ENCODE data around the gene RAVER1.

RAVER1 gene

GRCh38 chr19:10293637-10294367, 39.5 kb downstream of the RAVER1 start:
- DNase-seq = no peak
- Mint-ChIP-seq H3K36me3 (peaks cover 17% of the 10 kb centered on the region), H3K4me1 (peaks cover 59% of the 10 kb centered on the region), H3K9me3 (peaks cover 2% of the 10 kb centered on the region), H3K4me3 (no peak overlapping the region), H3K27me3 (peaks cover 100% of the 10 kb centered on the region), H3K27ac (peak overlapping the region; percentile 88)
- CTCF ChIA-PET = interaction anchor here (1.9 kb wide), 1 partner anchor 35 kb away, joined by 5 read pairs; no protein-coding TSS in a partner anchor

DNA sequence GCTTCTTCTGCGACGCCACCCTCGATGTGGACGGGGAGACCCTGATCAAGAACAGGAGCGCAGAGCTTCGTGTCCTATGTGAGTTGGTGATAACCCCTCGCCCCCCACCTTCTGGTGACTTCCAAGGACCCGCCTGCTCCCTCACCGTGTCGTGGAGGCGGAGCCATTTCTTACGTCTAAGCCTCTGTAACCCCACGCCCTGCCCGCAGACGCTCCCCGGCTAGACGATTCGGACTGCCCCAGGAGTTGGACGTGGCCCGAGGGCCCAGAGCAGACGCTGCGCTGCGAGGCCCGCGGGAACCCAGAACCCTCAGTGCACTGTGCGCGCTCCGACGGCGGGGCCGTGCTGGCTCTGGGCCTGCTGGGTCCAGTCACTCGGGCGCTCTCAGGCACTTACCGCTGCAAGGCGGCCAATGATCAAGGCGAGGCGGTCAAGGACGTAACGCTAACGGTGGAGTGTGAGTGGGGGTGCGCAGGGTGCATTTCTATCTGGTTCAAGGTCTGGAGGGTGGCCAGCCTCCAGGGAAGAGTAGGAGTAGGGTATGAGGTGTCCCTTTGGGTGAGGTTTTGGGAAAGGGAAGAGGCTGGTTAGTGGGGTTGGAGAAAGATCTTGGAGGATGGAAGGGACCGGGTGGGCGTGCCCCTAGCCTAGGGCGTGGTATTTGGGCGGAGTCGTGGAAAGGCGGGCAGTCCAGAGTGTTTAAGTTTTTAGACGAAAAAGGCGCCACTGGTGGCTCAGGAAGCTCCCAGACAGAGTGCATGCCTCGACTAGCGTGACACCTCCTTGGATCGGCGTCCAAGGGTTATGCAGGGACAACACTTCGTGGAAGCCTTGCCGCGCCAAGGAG, 40.3 kb downstream of the RAVER1 start:
- Mint-ChIP-seq H3K27me3 (peaks cover 100% of the 10 kb centered on the region), H3K36me3 (peaks cover 17% of the 10 kb centered on the region), H3K9me3 (peaks cover 2% of the 10 kb centered on the region), H3K27ac (peak overlapping the region; percentile 88), H3K4me1 (peaks cover 65% of the 10 kb centered on the region), H3K4me3 (peak overlapping the region; percentile 52)
- CTCF ChIA-PET = interaction anchor here (1.8 to 2.2 kb wide), 2 partner anchors 23 to 33 kb away, joined by 9 to 20 read pairs; partner anchors contain the start of gene ICAM1
- no peak for DNase-seq

DNA sequence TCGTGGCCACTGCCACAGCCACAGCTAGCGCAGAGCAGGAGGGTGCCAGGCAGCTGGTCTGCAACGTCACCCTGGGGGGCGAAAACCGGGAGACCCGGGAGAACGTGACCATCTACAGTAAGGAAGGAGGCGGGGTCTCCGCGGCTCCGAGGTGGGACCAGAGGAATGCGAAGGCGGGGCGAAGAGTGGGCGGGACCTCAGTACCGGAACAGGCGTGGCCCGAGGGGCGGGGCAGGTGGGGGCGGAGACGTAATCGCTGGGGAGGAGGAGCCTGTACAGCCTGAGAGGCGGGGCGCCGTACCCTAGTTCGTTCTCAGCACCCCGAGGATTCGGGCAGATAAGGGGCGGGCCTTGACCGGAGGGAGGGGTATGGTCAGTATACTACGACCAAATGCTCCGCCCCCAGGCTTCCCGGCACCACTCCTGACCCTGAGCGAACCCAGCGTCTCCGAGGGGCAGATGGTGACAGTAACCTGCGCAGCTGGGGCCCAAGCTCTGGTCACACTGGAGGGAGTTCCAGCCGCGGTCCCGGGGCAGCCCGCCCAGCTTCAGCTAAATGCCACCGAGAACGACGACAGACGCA, 41.0 kb downstream of the RAVER1 start:
- Mint-ChIP-seq H3K27me3 (peaks cover 100% of the 10 kb centered on the region), H3K27ac (peak overlapping the region; percentile 68), H3K9me3 (peaks cover 2% of the 10 kb centered on the region), H3K36me3 (peaks cover 18% of the 10 kb centered on the region), H3K4me1 (peaks cover 72% of the 10 kb centered on the region), H3K4me3 (peak overlapping the region; percentile 54)
- CTCF ChIA-PET = interaction anchor here (0.6 to 2.2 kb wide), 4 partner anchors 22 to 96 kb away, joined by 3 to 20 read pairs (median 7); partner anchors contain the start of gene ICAM1
- DNase-seq = peak; percentile 75

GRCh38 chr19:10291554-10292205, 41.6 kb downstream of the RAVER1 start:
- Mint-ChIP-seq H3K36me3 (peaks cover 19% of the 10 kb centered on the region), H3K4me1 (peaks cover 77% of the 10 kb centered on the region), H3K9me3 (peaks cover 2% of the 10 kb centered on the region), H3K27ac (peak overlapping the region; percentile 68), H3K27me3 (peaks cover 100% of the 10 kb centered on the region), H3K4me3 (peak overlapping the region; percentile 68)
- no peak for DNase-seq
- CTCF ChIA-PET = interaction anchor here (0.6 to 2.2 kb wide), 5 partner anchors 21 to 126 kb away, joined by 3 to 20 read pairs (median 5); partner anchors contain the start of gene ICAM1

- Mint-ChIP-seq H3K36me3 (peaks cover 24% of the 10 kb centered on the region), H3K27ac (peak overlapping the region; percentile 76), H3K4me3 (peak overlapping the region; percentile 68), H3K27me3 (peaks cover 97% of the 10 kb centered on the region), H3K9me3 (peaks cover 2% of the 10 kb centered on the region), H3K4me1 (peaks cover 82% of the 10 kb centered on the region)
- DNase-seq = peak; percentile 74
- CTCF ChIA-PET = interaction anchor here (0.5 to 2.2 kb wide), 5 partner anchors 21 to 265 kb away, joined by 3 to 20 read pairs (median 5); partner anchors contain the start of gene ICAM1
Measured at GRCh38 chr19:10290876-10291553, 42.3 kb downstream of the RAVER1 start.

GRCh38 chr19:10290357-10290875, 42.9 kb downstream of the RAVER1 start:
- H3K27me3 Mint-ChIP-seq = peaks cover 91% of the 10 kb centered on the region
- peaks cover 82% of the 10 kb centered on the region for H3K4me1 Mint-ChIP-seq
- CTCF ChIA-PET = interaction anchor here (0.5 to 2.0 kb wide), 3 partner anchors 20 to 265 kb away, joined by 3 to 18 read pairs (median 5); partner anchors contain the start of gene ICAM1
- peaks cover 28% of the 10 kb centered on the region for H3K36me3 Mint-ChIP-seq
- peak overlapping the region; percentile 76 for H3K27ac Mint-ChIP-seq
- DNase-seq = peak; percentile 33
- H3K4me3 Mint-ChIP-seq = peak overlapping the region; percentile 68
- H3K9me3 Mint-ChIP-seq = peaks cover 2% of the 10 kb centered on the region

GRCh38 chr19:10289836-10290356, 43.4 kb downstream of the RAVER1 start, which contains the start of gene ICAM5:
TSS of gene ICAM5 (plus strand) at chr19:10289952. CDS start at chr19:10290044, 92 bp downstream.
- Mint-ChIP-seq H3K36me3 (peaks cover 33% of the 10 kb centered on the region), H3K27me3 (peaks cover 86% of the 10 kb centered on the region), H3K9me3 (peaks cover 2% of the 10 kb centered on the region), H3K27ac (peak within 1 kb of the TSS; percentile 76), H3K4me3 (peak within 1 kb of the TSS; percentile 68), H3K4me1 (peaks cover 85% of the 10 kb centered on the region)
- CTCF ChIA-PET = interaction anchor here (1.3 to 2.0 kb wide), 4 partner anchors 19 to 131 kb away, joined by 3 to 18 read pairs (median 6); partner anchors contain the start of genes ICAM1 and PDE4A
- DNase-seq = peak; percentile 52

GRCh38 chr19:10289167-10289835, 44.0 kb downstream of the RAVER1 start:
- Mint-ChIP-seq H3K27me3 (peaks cover 80% of the 10 kb centered on the region), H3K27ac (no peak overlapping the region), H3K36me3 (peaks cover 39% of the 10 kb centered on the region), H3K4me3 (peak overlapping the region; percentile 59), H3K4me1 (peaks cover 80% of the 10 kb centered on the region), H3K9me3 (peaks cover 2% of the 10 kb centered on the region)
- CTCF ChIA-PET = interaction anchor here (0.8 to 2.0 kb wide), 6 partner anchors 19 to 131 kb away, joined by 3 to 18 read pairs (median 4); partner anchors contain the start of genes ICAM1 and PDE4A
- DNase-seq = peak; percentile 74

- Mint-ChIP-seq H3K4me3 (peak overlapping the region; percentile 59), H3K27ac (no peak overlapping the region), H3K27me3 (peaks cover 74% of the 10 kb centered on the region), H3K9me3 (peaks cover 2% of the 10 kb centered on the region), H3K36me3 (peaks cover 44% of the 10 kb centered on the region), H3K4me1 (peaks cover 79% of the 10 kb centered on the region)
- peak; percentile 56 for DNase-seq
- CTCF ChIA-PET = interaction anchor here (0.8 to 2.0 kb wide), 7 partner anchors 18 to 132 kb away, joined by 3 to 18 read pairs (median 4); partner anchors contain the start of genes ICAM1 and PDE4A
Measured at GRCh38 chr19:10288662-10289166, 44.6 kb downstream of the RAVER1 start.

DNA sequence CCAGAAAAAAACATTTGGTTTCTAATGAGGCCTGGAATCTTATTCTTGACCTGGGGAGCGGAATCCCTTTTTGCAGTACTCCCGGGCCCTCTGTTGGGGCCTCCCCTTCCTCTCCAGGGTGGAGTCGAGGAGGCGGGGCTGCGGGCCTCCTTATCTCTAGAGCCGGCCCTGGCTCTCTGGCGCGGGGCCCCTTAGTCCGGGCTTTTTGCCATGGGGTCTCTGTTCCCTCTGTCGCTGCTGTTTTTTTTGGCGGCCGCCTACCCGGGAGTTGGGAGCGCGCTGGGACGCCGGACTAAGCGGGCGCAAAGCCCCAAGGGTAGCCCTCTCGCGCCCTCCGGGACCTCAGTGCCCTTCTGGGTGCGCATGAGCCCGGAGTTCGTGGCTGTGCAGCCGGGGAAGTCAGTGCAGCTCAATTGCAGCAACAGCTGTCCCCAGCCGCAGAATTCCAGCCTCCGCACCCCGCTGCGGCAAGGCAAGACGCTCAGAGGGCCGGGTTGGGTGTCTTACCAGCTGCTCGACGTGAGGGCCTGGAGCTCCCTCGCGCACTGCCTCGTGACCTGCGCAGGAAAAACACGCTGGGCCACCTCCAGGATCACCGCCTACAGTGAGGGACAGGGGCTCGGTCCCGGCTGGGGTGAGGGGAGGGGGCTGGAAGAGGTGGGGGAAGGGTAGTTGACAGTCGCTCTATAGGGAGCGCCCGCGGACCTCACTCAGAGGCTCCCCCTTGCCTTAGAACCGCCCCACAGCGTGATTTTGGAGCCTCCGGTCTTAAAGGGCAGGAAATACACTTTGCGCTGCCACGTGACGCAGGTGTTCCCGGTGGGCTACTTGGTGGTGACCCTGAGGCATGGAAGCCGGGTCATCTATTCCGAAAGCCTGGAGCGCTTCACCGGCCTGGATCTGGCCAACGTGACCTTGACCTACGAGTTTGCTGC, 46.3 kb downstream of the RAVER1 start, which contains the start of gene ICAM4:
Gene ICAM4 (plus strand): TSS at position 153 of the 935 bp plus-strand sequence. CDS start 58 bp downstream, at position 211.
- peaks cover 58% of the 10 kb centered on the region for H3K27me3 Mint-ChIP-seq
- no peaks in the 10 kb centered on the region for H3K9me3 Mint-ChIP-seq
- peaks cover 65% of the 10 kb centered on the region for H3K4me1 Mint-ChIP-seq
- CTCF ChIA-PET = interaction anchor here (0.6 to 2.5 kb wide), 6 partner anchors 10 to 224 kb away, joined by 3 to 15 read pairs (median 3); partner anchors contain the start of genes ICAM1 and TYK2
- H3K36me3 Mint-ChIP-seq = peaks cover 41% of the 10 kb centered on the region
- H3K27ac Mint-ChIP-seq = peak within 1 kb of the TSS; percentile 84
- peak; percentile 75 for DNase-seq
- peak within 1 kb of the TSS; percentile 63 for H3K4me3 Mint-ChIP-seq

GRCh38 chr19:10285393-10285792, 47.9 kb downstream of the RAVER1 start:
- CTCF ChIA-PET = interaction anchor here (1.0 to 1.3 kb wide), 2 partner anchors 104 to 105 kb away, joined by 3 to 5 read pairs; no protein-coding TSS in a partner anchor
- H3K27ac Mint-ChIP-seq = no peak overlapping the region
- H3K4me3 Mint-ChIP-seq = no peak overlapping the region
- no peak for DNase-seq
- H3K36me3 Mint-ChIP-seq = peaks cover 37% of the 10 kb centered on the region
- H3K9me3 Mint-ChIP-seq = no peaks in the 10 kb centered on the region
- H3K4me1 Mint-ChIP-seq = peaks cover 52% of the 10 kb centered on the region
- peaks cover 41% of the 10 kb centered on the region for H3K27me3 Mint-ChIP-seq

Data from activated naive CD4-positive, alpha-beta T cell treated with anti-CD3 and anti-CD28 coated beads, Interleukin-2, amount 10 ng/mL, durations not matched to agents 7 days and 5 days (primary cell).